ENCODE data around the gene ZNF581. TPM values are rescaled to one million over a fixed set of nuclear protein-coding genes. Genes with fewer than 3 reads are reported as not detected.

Gene ZNF581
- total RNA-seq, 2 donors from 2014 or later = 47.2 to 48.7 TPM

GRCh38 chr19:55660991-55661390 lies 17.5 kb downstream of the ZNF581 start:
- no peak for TF ChIP-seq CTCF (conservative IDR thresholded peaks at IDR 0.05)
- Mint-ChIP-seq H3K27ac (no peak overlapping the region), H3K27me3 (ENCODE audit: insufficient read depth) (no peaks in the 10 kb centered on the region), H3K4me1 (peaks cover 21% of the 10 kb centered on the region), H3K36me3 (ENCODE audit: low read depth) (peaks cover 54% of the 10 kb centered on the region), H3K9me3 (no peaks in the 10 kb centered on the region), H3K4me3 (no peak overlapping the region)
- H3K4me3 ChIP-seq (ENCODE audit: low read length) = no peak overlapping the region
- DNase-seq = no peak
- 92 to 96% methylated on average over 10 to 16 of the region's 16 CpGs for WGBS, 2 experiments (ENCODE audit: insufficient coverage in 1 of 2, insufficient read length in 1 of 2)
- H3K4me1 ChIP-seq (ENCODE audit: control insufficient read depth, insufficient read depth, low read length) = peaks cover 7% of the 10 kb centered on the region
- H3K27me3 ChIP-seq (ENCODE audit: control insufficient read depth, insufficient read depth, low read length, poor library complexity, severe bottlenecking) = no peaks in the 10 kb centered on the region
- no peaks in the 10 kb centered on the region for H3K9me3 ChIP-seq (ENCODE audit: control insufficient read depth, low read length)
- H3K36me3 ChIP-seq (ENCODE audit: control insufficient read depth, insufficient read depth, low read length) = peaks cover 56% of the 10 kb centered on the region
- no peak overlapping the region for H3K9ac ChIP-seq (ENCODE audit: extremely low read depth, low read length, poor library complexity, severe bottlenecking)
- no peak overlapping the region for H3K27ac ChIP-seq (ENCODE audit: low read depth, low read length)

GRCh38 chr19:55661826-55662225 lies 18.4 kb downstream of the ZNF581 start:
- H3K4me1 Mint-ChIP-seq = peaks cover 12% of the 10 kb centered on the region

GRCh38 chr19:55663846-55664536 lies 20.5 kb downstream of the ZNF581 start:
- H3K4me1 Mint-ChIP-seq = no peaks in the 10 kb centered on the region
- H3K9me3 ChIP-seq (ENCODE audit: control insufficient read depth, low read length) = no peaks in the 10 kb centered on the region
- no peaks in the 10 kb centered on the region for H3K27me3 ChIP-seq (ENCODE audit: control insufficient read depth, insufficient read depth, low read length, poor library complexity, severe bottlenecking)
- H3K36me3 Mint-ChIP-seq (ENCODE audit: low read depth) = peaks cover 73% of the 10 kb centered on the region
- H3K4me3 ChIP-seq (ENCODE audit: low read length) = no peak overlapping the region
- H3K9me3 Mint-ChIP-seq = no peaks in the 10 kb centered on the region
- H3K4me3 Mint-ChIP-seq = no peak overlapping the region
- H3K27ac ChIP-seq (ENCODE audit: low read depth, low read length) = no peak overlapping the region
- H3K4me1 ChIP-seq (ENCODE audit: control insufficient read depth, insufficient read depth, low read length) = peaks cover 4% of the 10 kb centered on the region
- H3K9ac ChIP-seq (ENCODE audit: extremely low read depth, low read length, poor library complexity, severe bottlenecking) = no peak overlapping the region
- peaks cover 84% of the 10 kb centered on the region for H3K36me3 ChIP-seq (ENCODE audit: control insufficient read depth, insufficient read depth, low read length)
- WGBS, 2 experiments (ENCODE audit: insufficient coverage in 1 of 2, insufficient read length in 1 of 2) = 92 to 93% methylated on average over 19 to 20 of the region's 20 CpGs
- no peak for DNase-seq
- H3K27ac Mint-ChIP-seq = no peak overlapping the region
- no peak for TF ChIP-seq CTCF (conservative IDR thresholded peaks at IDR 0.05)
- no peaks in the 10 kb centered on the region for H3K27me3 Mint-ChIP-seq (ENCODE audit: insufficient read depth)

More at GRCh38 chr19:55661826-55662225, 18.4 kb downstream of the ZNF581 start:
- no peak overlapping the region for H3K27ac Mint-ChIP-seq
- WGBS, 2 experiments (ENCODE audit: insufficient coverage in 1 of 2, insufficient read length in 1 of 2) = 84 to 91% methylated on average over 7 of the region's 7 CpGs
- Histone ChIP-seq H3K36me3 (ENCODE audit: control insufficient read depth, insufficient read depth, low read length) (peaks cover 65% of the 10 kb centered on the region), H3K9me3 (ENCODE audit: control insufficient read depth, low read length) (no peaks in the 10 kb centered on the region), H3K4me1 (ENCODE audit: control insufficient read depth, insufficient read depth, low read length) (peaks cover 10% of the 10 kb centered on the region), H3K27me3 (ENCODE audit: control insufficient read depth, insufficient read depth, low read length, poor library complexity, severe bottlenecking) (no peaks in the 10 kb centered on the region), H3K9ac (ENCODE audit: extremely low read depth, low read length, poor library complexity, severe bottlenecking) (no peak overlapping the region), H3K27ac (ENCODE audit: low read depth, low read length) (no peak overlapping the region), H3K4me3 (ENCODE audit: low read length) (no peak overlapping the region)
- H3K27me3 Mint-ChIP-seq (ENCODE audit: insufficient read depth) = no peaks in the 10 kb centered on the region
- no peaks in the 10 kb centered on the region for H3K9me3 Mint-ChIP-seq
- no peak for DNase-seq
- H3K36me3 Mint-ChIP-seq (ENCODE audit: low read depth) = peaks cover 60% of the 10 kb centered on the region
- TF ChIP-seq CTCF (conservative IDR thresholded peaks at IDR 0.05) = no peak
- H3K4me3 Mint-ChIP-seq = no peak overlapping the region

Measured in endodermal cell (in vitro differentiated cells).